ENCODE measurements around the gene TBC1D14. TPM values are rescaled to one million over a fixed set of nuclear protein-coding genes. Genes with fewer than 3 reads are reported as not detected.

Gene TBC1D14
- total and polyA plus RNA-seq, 2 donors from 2014 or later: 44.9 to 77.7 TPM

DNA sequence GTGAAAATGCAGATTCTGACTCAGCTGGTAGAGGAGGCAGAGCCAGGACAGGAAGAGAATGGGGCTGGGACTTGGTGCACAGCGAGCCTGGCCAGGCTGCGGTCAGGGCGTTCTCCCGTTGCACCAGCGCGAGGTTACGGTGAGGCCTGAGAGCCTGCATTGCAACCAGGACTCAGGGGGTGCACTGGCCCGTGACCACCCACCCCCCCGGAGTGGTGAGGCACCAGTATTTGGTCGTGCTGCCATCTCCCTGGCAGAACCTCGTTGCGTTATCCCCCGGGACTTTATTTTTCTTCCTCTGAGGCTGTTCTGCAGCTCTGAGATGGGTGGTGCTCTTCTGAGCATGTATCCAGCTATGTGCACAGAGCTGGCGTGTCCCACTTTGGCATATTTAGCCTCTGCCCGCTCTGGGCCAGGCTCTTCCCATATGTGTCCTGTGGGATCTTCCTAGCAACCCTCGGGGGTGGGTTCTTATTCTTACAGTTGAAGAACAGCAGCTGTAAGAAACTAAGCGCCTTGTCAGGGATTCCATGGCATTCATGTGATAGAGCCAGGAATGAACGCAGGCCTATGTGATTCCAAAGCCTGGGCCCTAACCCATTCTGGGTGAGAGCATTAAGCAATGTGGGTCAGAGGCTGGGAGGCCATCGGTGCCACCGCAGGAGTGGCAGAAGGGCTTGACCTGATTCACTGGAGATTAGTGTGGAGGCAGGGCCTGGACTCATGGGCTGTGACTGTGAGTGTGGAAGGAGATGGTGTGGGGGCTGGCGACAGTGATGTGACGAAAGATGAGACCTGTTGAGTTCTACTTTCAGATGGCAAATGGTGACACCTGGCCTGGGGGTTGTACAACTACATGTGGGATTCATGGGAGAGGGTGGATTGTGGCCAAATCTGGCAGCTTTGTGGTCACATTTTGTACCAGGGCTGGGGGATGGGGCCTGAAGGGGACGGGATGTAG lies 136.6 kb downstream of the TBC1D14 start:
- H3K27ac ChIP-seq (ENCODE audit: low read depth in 2 of 2, low read length in 2 of 2): no peak overlapping the region
- no peaks in the 10 kb centered on the region for H3K9me3 ChIP-seq (ENCODE audit: control insufficient read depth in 2 of 3, insufficient read depth in 1 of 3, low read length in 3 of 3)
- intact Hi-C loops (cut with DNase I): no loop called here
- peak in 1 of 5 donors; percentile 88 for DNase-seq
- no peak for FAIRE-seq
- TF ChIP-seq, protein P1, sequence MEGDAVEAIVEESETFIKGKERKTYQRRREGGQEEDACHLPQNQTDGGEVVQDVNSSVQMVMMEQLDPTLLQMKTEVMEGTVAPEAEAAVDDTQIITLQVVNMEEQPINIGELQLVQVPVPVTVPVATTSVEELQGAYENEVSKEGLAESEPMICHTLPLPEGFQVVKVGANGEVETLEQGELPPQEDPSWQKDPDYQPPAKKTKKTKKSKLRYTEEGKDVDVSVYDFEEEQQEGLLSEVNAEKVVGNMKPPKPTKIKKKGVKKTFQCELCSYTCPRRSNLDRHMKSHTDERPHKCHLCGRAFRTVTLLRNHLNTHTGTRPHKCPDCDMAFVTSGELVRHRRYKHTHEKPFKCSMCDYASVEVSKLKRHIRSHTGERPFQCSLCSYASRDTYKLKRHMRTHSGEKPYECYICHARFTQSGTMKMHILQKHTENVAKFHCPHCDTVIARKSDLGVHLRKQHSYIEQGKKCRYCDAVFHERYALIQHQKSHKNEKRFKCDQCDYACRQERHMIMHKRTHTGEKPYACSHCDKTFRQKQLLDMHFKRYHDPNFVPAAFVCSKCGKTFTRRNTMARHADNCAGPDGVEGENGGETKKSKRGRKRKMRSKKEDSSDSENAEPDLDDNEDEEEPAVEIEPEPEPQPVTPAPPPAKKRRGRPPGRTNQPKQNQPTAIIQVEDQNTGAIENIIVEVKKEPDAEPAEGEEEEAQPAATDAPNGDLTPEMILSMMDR (IDR thresholded peaks at IDR 0.05; ENCODE audit: borderline replicate concordance, extremely low read depth, insufficient read depth): no peak
- H3K36me3 ChIP-seq (ENCODE audit: control insufficient read depth in 2 of 3, insufficient read depth in 3 of 3, low read length in 3 of 3): no peaks in the 10 kb centered on the region
- peak overlapping the region in 1 of 3 donors; percentile 38 for H3K9ac ChIP-seq (ENCODE audit: low read length in 3 of 3)
- peak overlapping the region in 2 of 3 donors; percentile 30 to 89 for H3K4me3 ChIP-seq (ENCODE audit: low read length in 3 of 3)
- no peaks in the 10 kb centered on the region for H3K27me3 ChIP-seq (ENCODE audit: control insufficient read depth, insufficient read depth, low read length)
- peaks cover 2 to 36% (median 25%) of the 10 kb centered on the region in 3 donors for H3K4me1 ChIP-seq (ENCODE audit: control insufficient read depth in 2 of 3, insufficient read depth in 2 of 3, low read depth in 1 of 3, low read length in 3 of 3)

DNA sequence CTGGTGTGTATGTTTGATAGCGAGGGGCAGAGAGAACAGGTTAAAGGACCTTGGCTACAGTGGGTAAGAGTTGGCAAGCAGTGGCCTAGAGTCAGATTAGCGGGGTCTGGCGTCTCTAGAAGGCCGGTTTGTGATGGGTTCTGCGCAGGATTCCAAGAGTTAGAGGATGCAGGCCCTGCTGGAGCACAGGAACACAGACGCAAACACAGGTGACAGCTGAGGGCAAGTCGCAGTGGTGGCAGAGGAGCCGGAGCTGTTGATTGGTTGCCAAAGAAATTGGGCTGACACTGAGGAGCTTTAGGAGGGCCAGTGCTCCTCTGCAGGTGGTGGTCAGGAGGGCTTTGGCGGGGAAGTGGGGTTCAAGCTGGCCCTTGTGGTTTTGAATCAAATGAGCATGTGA lies 137.3 kb downstream of the TBC1D14 start:
- TF ChIP-seq, protein P1 (IDR thresholded peaks at IDR 0.05; ENCODE audit: borderline replicate concordance, extremely low read depth, insufficient read depth): no peak
- H3K4me1 ChIP-seq (ENCODE audit: control insufficient read depth in 2 of 3, insufficient read depth in 2 of 3, low read depth in 1 of 3, low read length in 3 of 3): peaks cover 2 to 29% (median 19%) of the 10 kb centered on the region in 3 donors
- H3K36me3 ChIP-seq (ENCODE audit: control insufficient read depth in 2 of 3, insufficient read depth in 3 of 3, low read length in 3 of 3): no peaks in the 10 kb centered on the region
- peak overlapping the region in 1 of 3 donors; percentile 35 for H3K9ac ChIP-seq (ENCODE audit: low read length in 3 of 3)
- intact Hi-C loops (cut with DNase I): no loop called here
- no peak overlapping the region for H3K4me3 ChIP-seq (ENCODE audit: low read length in 3 of 3)
- DNase-seq (no peak), FAIRE-seq (no peak)
- H3K9me3 ChIP-seq (ENCODE audit: control insufficient read depth in 2 of 3, insufficient read depth in 1 of 3, low read length in 3 of 3): no peaks in the 10 kb centered on the region
- no peak overlapping the region for H3K27ac ChIP-seq (ENCODE audit: low read depth in 2 of 2, low read length in 2 of 2)
- H3K27me3 ChIP-seq (ENCODE audit: control insufficient read depth, insufficient read depth, low read length): no peaks in the 10 kb centered on the region

DNA sequence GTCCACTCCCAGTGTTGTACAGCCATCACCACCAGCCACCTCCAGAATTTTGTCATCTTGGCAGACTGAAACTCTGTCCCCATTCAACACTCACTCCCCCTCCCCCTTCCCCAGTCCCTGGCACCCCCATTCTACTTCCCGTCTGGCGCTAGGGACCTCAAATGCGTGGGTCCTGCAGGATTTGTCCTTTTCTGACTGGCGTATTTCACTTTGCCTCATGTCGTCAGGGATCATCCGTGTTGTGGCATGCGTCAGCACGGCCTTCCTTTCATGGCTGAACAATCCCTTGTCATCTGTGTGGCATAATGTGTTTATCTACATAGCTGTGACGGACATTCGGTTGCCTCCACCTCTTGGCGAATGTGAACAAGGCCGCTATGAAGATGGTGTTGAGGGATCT lies 139.0 kb downstream of the TBC1D14 start:
- H3K27ac ChIP-seq (ENCODE audit: low read depth in 2 of 2, low read length in 2 of 2): no peak overlapping the region
- H3K4me1 ChIP-seq (ENCODE audit: control insufficient read depth in 2 of 3, insufficient read depth in 2 of 3, low read depth in 1 of 3, low read length in 3 of 3): peaks cover 2 to 26% (median 17%) of the 10 kb centered on the region in 3 donors
- intact Hi-C loops (cut with DNase I): no loop called here
- no peak for FAIRE-seq
- TF ChIP-seq, protein P1 (IDR thresholded peaks at IDR 0.05; ENCODE audit: borderline replicate concordance, extremely low read depth, insufficient read depth): no peak
- no peaks in the 10 kb centered on the region for H3K36me3 ChIP-seq (ENCODE audit: control insufficient read depth in 2 of 3, insufficient read depth in 3 of 3, low read length in 3 of 3)
- peak in 1 of 5 donors; percentile 30 for DNase-seq
- H3K9ac ChIP-seq (ENCODE audit: low read length in 3 of 3): no peak overlapping the region
- no peak overlapping the region for H3K4me3 ChIP-seq (ENCODE audit: low read length in 3 of 3)
- no peaks in the 10 kb centered on the region for H3K27me3 ChIP-seq (ENCODE audit: control insufficient read depth, insufficient read depth, low read length)
- no peaks in the 10 kb centered on the region for H3K9me3 ChIP-seq (ENCODE audit: control insufficient read depth in 2 of 3, insufficient read depth in 1 of 3, low read length in 3 of 3)

All from kidney (tissue), 14 donors.